Activated CD4-positive, alpha-beta T cell treated with anti-CD3 and anti-CD28 coated beads, Interleukin-2, amount 10 ng/mL, durations not matched to agents 24 days and 14 days (primary cell): ENCODE results near the gene TNRC6B. TPM values are rescaled to one million over a fixed set of nuclear protein-coding genes. Genes with fewer than 3 reads are reported as not detected.
"Not testable (repeated sequence)": the region's sequence is repeated elsewhere in the genome, so short reads cannot be mapped to it uniquely, and the experiment has no call there.

Experiments
- DNase-seq: peaks from one replicate; pipeline ENCODE4 v3.0.0; 2022
- H3K27ac Mint-ChIP-seq: one replicate; pipeline ENCODE4 v1.8.0; 2022; ENCODE audit warnings: mild to moderate bottlenecking, mixed read lengths
- H3K27me3 Mint-ChIP-seq: one replicate; pipeline ENCODE4 v1.8.0; 2022; ENCODE audit warnings: mixed read lengths
- H3K36me3 Mint-ChIP-seq: one replicate; pipeline ENCODE4 v1.8.0; 2022; ENCODE audit warnings: low read depth, mild to moderate bottlenecking, mixed read lengths
- H3K4me1 Mint-ChIP-seq: one replicate; pipeline ENCODE4 v1.8.0; 2021; ENCODE audit warnings: mixed read lengths
- H3K4me3 Mint-ChIP-seq: one replicate; pipeline ENCODE4 v1.8.0; 2022; ENCODE audit warnings: mild to moderate bottlenecking, moderate library complexity, mixed read lengths
- H3K9me3 Mint-ChIP-seq: one replicate; pipeline ENCODE4 v1.8.0; 2021; ENCODE audit warnings: mixed read lengths
- intact Hi-C: fragments of 100-400 bp; cut with micrococcal nuclease; formaldehyde crosslinking; loops from one replicate; pipeline ENCODE4 v1.15.1; 2023
- total RNA-seq: library from RNA; stranded (reverse); gene quantifications from 2 replicates; pipeline ENCODE4 v1.2.3, GENCODE V29; 2022

The TNRC6B gene
- total RNA-seq, 1 donor from 2014 or later: 31.3 TPM

DNA sequence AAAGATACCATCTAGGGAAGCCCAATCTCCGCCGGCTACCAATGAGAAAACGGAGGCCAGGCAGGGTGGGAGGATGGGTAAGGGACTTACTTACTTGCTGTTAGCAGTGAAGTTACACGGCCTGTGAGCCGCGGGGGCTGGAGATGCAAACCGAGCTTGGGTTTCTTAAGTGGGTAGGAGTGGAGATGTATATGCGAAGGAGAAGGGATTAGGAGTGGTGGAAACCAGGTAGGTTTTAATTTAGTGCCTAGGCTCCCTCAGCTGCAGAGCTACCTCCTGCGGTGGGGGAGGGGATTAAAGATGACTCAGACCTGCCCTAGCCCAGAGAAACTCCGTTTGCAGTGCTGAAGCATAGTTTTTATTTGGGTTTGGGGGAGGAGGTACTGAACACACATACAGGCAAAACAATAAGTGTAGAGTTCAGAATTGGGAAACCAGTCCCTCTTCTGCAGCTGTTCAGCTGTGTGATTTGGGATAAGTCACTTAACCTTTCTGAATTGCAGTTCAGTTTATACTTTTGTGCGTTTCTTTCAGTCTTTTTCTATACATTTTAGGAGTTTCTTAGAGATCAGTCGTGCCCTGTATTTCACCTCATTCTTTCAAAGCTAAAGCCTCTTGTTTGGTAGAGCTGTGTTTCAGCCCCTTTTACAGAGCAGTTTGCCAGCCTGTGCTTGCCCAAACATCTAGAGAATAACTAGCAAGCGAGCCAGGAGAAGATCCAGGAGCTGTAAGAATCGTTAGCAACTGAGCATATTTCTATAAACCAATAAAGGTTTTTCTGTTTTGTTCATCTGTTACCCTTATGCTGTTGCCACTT lies 596 bp upstream of the TNRC6B start:
- DNase-seq: peak; percentile 91
- intact Hi-C loops: loop anchor here (1.0 to 10.0 kb wide), 11 partner anchors 19 to 915 kb away; partner anchors contain the start of genes ADSL, EP300, GRAP2 and RPS19BP1
- Mint-ChIP-seq H3K4me3 (peak overlapping the region; percentile 80), H3K9me3 (no peaks in the 10 kb centered on the region), H3K4me1 (peaks cover 38% of the 10 kb centered on the region), H3K36me3 (peaks cover 6% of the 10 kb centered on the region), H3K27me3 (no peaks in the 10 kb centered on the region), H3K27ac (peak overlapping the region; percentile 91)

DNA sequence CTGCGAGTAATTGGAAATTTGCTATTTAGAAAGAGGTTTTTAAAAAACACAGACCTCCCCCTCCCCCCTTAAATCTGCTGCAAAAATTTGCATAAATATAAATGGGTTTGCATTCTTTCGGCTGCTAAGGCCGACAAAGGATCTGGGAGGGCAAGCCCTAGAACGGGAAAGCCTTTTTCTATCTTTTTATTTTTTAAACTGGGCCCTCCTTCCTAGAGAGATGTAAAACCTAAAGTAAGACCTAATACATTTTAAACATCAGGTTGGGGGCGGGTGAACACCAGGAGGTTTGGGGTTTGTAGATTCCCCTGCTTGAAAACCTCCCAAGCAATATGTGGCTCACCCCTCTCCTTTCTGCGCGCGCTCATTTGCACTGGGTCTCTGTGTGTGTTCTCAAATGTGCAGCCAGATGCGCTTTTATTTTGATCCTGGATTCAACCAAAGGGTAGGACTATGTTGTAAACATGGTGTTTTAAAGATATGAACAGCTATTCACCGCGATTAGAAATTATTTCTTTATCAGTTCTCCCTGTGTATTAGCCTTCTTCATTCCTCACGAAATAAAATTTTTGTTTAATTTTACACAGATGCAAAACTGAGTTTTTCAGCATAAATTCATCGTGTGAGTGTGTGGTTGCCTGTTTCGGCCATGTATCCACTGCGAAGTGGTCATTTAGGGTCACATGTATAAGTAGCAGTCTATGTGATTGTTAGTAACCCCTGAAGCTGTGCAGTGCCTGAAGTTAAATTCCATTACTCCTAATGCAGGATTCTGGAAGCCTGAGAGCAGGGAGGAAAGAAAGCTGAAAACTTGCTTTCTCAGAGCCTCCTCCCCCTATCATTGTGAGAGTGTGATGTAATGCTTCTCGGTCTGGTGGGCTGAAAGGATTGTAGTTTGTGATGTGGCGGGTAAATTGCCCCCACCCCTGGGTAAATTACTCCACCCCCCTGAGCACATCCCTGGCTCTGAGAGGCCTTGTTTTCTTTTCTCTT lies 988 bp downstream of the TNRC6B start:
- Mint-ChIP-seq H3K36me3 (peaks cover 7% of the 10 kb centered on the region), H3K9me3 (no peaks in the 10 kb centered on the region), H3K27me3 (no peaks in the 10 kb centered on the region), H3K4me3 (peak overlapping the region; percentile 80), H3K27ac (peak overlapping the region; percentile 91), H3K4me1 (peaks cover 51% of the 10 kb centered on the region)
- intact Hi-C loops: loop anchor here (5.0 to 10.0 kb wide), 4 partner anchors 64 to 914 kb away; partner anchors contain the start of genes EP300 and GRAP2
- DNase-seq: peak; percentile 84

DNA sequence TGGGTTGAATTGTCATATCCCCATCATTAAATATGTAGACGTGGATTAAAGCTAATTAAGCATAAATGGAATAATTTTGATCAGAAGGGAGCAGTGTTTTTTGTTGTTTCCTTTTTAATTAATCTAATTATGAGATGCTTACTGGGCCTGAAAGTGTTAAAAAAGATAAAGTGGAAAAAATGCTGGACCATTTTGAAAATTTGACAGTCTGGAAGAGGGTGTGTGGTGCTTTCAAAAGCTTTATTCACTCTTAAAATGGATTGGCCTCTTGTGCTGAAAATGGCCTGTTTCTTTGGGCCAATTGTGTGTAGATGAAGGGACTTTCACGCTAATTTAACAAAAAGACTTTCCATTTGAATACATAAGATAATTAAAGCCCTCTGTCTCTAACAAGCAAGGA lies 1.8 kb downstream of the TNRC6B start:
- Mint-ChIP-seq H3K4me1 (peaks cover 56% of the 10 kb centered on the region), H3K4me3 (peak overlapping the region; percentile 80), H3K36me3 (peaks cover 10% of the 10 kb centered on the region)

DNA sequence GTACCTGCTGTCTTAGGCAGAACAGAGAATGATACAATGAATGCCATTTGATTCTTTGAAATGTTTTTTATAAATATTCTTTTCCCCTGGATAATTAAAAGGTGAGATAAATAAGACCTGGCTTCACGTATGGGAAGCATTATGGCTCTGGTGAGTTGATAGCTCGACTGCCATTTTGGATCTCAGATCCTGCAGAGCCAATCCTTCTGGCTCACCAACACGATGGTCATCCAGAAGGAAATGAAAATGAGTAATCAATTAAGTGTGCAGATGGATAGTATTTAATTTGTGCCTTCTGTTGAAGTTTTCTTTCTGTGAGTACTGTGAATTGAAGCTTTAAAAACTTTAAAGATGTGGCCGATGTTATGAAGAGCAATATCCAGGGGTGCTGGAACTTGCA lies 2.7 kb downstream of the TNRC6B start:
- intact Hi-C loops: no loop called here
- DNase-seq: no peak
- Mint-ChIP-seq H3K4me3 (peak overlapping the region; percentile 80), H3K36me3 (peaks cover 10% of the 10 kb centered on the region), H3K27me3 (no peaks in the 10 kb centered on the region), H3K4me1 (peaks cover 56% of the 10 kb centered on the region), H3K27ac (peak overlapping the region; percentile 43), H3K9me3 (no peaks in the 10 kb centered on the region)

More for the DNA sequence above, 1.8 kb downstream of the TNRC6B start:
- Mint-ChIP-seq H3K27ac (peak overlapping the region; percentile 91), H3K27me3 (no peaks in the 10 kb centered on the region), H3K9me3 (no peaks in the 10 kb centered on the region)
- intact Hi-C loops: loop anchor here (5.0 to 10.0 kb wide), 4 partner anchors 63 to 913 kb away; partner anchors contain the start of genes EP300 and GRAP2
- DNase-seq: no peak

DNA sequence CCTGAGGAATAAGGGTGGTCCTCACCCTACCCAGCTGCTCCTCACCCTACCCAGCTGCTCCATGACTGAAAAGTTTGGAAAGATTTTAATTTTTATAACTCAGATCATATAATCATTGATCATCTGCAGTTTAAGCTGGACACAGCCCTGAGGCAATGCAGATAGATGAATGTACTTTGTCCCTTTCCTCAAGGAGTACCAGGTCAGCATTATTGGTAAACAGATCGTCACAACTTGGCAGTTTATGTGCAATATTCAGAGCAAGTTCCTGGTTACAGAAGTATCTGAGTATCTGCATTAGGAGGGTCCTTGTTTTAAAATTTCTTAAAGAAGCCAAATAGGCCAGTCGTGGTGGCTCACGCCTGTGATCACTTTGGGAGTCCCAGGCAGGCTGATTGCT lies 3.6 kb downstream of the TNRC6B start:
- no peak for DNase-seq
- no peaks in the 10 kb centered on the region for H3K27me3 Mint-ChIP-seq
- H3K4me3 Mint-ChIP-seq: no peak overlapping the region
- no peak overlapping the region for H3K27ac Mint-ChIP-seq
- peaks cover 13% of the 10 kb centered on the region for H3K36me3 Mint-ChIP-seq
- no peaks in the 10 kb centered on the region for H3K9me3 Mint-ChIP-seq
- intact Hi-C loops: no loop called here
- H3K4me1 Mint-ChIP-seq: peaks cover 56% of the 10 kb centered on the region

DNA sequence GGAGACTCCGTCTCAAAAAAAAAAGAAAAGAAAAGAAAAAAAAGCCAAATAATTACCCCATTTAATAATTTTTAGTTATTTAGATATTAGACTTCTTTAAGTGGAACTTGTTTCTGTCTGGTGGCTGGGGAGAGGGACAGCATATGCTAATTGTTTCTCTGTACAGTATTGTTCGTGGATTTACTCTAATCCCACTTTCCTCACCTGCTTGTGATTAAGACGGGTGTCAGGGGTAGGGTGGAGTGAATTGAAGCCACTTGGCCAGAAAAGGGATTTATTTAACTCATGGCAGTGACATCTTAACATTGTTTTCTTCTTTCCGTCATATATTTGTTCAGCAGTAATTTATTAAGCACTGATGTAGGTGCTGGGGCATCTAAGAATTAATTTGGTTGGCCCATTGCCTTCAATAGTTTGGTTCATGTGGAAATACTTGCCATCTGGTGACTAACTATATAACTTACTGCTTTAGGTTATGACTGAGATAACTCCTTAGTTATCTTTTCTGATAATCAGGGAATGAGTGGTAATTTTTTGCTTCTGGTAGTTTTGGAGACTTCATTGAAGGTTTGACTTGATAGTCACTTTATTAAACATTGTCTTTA lies 4.6 kb downstream of the TNRC6B start:
- Mint-ChIP-seq H3K4me3 (peak overlapping the region; percentile 59), H3K27ac (peak overlapping the region; percentile 73), H3K9me3 (no peaks in the 10 kb centered on the region), H3K27me3 (no peaks in the 10 kb centered on the region), H3K36me3 (peaks cover 13% of the 10 kb centered on the region), H3K4me1 (peaks cover 46% of the 10 kb centered on the region)
- intact Hi-C loops: no loop called here
- no peak for DNase-seq

DNA sequence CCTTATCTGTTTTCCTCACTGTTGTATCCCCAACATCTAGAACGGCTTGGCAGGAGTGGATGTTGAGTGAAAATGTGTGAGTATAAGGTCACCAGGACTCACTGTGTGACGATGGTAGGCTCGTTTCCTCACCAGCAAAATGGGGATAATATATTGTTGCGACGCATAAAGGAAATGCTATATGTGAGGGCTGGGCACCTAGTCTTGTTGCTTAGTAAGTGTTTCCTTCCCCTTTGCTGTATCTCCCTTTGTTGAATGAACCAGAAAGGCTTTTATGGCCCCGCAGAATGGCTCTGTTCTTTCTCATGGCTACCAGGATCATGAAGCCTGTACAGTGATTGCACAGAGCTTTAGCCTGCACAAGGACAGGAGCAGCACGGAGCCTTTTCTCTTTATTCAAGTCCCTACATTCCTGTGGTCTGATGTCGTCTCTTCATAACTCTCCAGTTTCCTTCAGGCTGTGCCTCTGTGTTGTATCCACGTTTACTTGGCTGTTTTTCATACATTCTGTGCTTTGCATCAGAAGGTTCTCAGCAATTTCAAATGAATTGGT lies 5.4 kb downstream of the TNRC6B start:
- Mint-ChIP-seq H3K27ac (peak overlapping the region; percentile 73), H3K9me3 (no peaks in the 10 kb centered on the region), H3K4me1 (peaks cover 44% of the 10 kb centered on the region), H3K27me3 (no peaks in the 10 kb centered on the region), H3K4me3 (peak overlapping the region; percentile 59), H3K36me3 (peaks cover 11% of the 10 kb centered on the region)
- intact Hi-C loops: no loop called here
- peak; percentile 64 for DNase-seq

DNA sequence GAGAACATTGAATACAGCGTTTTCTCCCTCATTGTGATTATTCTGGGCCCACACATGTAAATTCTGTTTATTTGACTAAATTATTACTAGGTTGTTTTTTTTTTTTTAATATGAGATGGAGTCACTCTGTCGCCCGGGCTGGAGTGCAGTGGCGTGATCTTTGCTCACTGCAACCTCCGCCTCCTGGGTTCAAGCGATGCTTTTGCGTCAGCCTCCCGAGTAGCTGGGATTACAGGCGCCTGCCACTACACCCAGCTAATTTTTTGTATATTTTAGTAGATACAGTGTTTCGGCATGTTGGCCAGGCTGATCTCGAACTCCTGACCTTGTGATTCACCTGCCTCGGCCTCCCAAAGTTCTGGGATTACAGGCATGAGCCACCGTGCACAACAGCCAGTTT lies 5.9 kb downstream of the TNRC6B start:
- H3K9me3 Mint-ChIP-seq, intact Hi-C loops, H3K27ac Mint-ChIP-seq, DNase-seq, H3K27me3 Mint-ChIP-seq: not testable (repeated sequence)
- peaks cover 11% of the 10 kb centered on the region for H3K36me3 Mint-ChIP-seq
- H3K4me1 Mint-ChIP-seq: peaks cover 47% of the 10 kb centered on the region
- H3K4me3 Mint-ChIP-seq: peak overlapping the region; percentile 59

DNA sequence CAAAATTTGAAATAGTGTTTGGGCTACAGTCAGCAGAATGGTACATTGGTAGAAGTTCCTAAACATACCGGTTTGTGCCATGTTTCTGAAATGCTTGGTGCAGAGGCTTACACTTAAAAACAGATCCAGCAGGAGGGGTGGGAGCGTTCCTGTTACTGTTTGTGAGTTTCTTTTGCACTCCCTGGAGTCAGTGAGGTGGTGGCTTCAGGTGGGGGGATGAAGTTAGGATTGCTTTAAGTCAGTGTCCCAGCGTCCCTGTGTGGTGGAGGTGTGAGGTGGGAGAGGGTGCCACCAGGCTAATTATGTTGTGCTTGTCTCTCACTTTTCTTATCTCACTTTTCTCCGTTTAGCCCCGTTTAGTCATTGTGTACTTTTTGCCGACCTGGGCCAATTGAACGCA lies 9.7 kb downstream of the TNRC6B start:
- H3K4me1 Mint-ChIP-seq: peaks cover 35% of the 10 kb centered on the region
- intact Hi-C loops: no loop called here
- no peaks in the 10 kb centered on the region for H3K9me3 Mint-ChIP-seq
- no peak overlapping the region for H3K4me3 Mint-ChIP-seq
- no peak for DNase-seq
- no peaks in the 10 kb centered on the region for H3K27me3 Mint-ChIP-seq
- peaks cover 11% of the 10 kb centered on the region for H3K36me3 Mint-ChIP-seq
- H3K27ac Mint-ChIP-seq: no peak overlapping the region

DNA sequence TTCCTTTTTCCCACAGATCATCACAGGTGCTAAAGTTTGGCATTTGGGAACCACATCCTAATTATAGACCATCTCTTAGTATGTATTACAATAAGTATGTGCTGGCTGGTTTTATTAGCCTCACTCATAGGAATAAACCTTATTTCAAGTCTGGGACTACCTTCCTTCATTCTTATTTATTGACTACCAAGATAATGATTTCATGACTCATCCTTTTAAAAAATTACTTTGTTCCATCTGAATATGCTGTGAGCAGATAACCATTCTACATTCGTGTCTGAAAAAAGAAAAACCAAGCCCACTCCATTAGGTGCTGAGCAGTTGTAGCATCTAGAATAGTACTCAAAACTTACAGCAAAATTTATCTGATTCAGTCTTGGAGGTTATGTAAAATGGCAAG lies 12.3 kb downstream of the TNRC6B start:
- Mint-ChIP-seq H3K27ac (no peak overlapping the region), H3K36me3 (peaks cover 11% of the 10 kb centered on the region), H3K4me3 (no peak overlapping the region), H3K4me1 (peaks cover 38% of the 10 kb centered on the region), H3K9me3 (no peaks in the 10 kb centered on the region), H3K27me3 (no peaks in the 10 kb centered on the region)
- intact Hi-C loops: no loop called here
- no peak for DNase-seq

DNA sequence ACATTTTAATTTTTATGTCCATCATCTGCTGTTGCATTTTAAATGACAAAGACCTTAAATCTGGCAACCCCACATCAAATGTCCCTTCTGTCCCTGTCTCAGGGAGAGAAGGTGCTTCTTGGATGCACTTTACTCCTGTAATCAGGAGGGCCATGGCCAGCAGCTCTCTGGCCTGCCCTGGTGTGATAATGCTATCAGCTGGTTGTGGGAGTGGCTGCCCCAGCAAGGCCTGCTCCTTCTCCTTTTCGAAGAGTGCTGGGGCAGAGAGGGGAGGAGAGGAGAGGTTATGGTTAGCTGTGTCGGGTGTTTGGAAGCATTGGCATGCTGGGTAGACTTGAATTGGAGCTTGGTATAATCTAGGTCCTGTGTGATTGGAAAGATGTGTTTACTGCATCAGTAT lies 12.8 kb downstream of the TNRC6B start:
- intact Hi-C loops: no loop called here
- Mint-ChIP-seq H3K9me3 (no peaks in the 10 kb centered on the region), H3K27me3 (no peaks in the 10 kb centered on the region), H3K36me3 (peaks cover 11% of the 10 kb centered on the region), H3K4me3 (no peak overlapping the region), H3K4me1 (peaks cover 36% of the 10 kb centered on the region), H3K27ac (no peak overlapping the region)
- no peak for DNase-seq

DNA sequence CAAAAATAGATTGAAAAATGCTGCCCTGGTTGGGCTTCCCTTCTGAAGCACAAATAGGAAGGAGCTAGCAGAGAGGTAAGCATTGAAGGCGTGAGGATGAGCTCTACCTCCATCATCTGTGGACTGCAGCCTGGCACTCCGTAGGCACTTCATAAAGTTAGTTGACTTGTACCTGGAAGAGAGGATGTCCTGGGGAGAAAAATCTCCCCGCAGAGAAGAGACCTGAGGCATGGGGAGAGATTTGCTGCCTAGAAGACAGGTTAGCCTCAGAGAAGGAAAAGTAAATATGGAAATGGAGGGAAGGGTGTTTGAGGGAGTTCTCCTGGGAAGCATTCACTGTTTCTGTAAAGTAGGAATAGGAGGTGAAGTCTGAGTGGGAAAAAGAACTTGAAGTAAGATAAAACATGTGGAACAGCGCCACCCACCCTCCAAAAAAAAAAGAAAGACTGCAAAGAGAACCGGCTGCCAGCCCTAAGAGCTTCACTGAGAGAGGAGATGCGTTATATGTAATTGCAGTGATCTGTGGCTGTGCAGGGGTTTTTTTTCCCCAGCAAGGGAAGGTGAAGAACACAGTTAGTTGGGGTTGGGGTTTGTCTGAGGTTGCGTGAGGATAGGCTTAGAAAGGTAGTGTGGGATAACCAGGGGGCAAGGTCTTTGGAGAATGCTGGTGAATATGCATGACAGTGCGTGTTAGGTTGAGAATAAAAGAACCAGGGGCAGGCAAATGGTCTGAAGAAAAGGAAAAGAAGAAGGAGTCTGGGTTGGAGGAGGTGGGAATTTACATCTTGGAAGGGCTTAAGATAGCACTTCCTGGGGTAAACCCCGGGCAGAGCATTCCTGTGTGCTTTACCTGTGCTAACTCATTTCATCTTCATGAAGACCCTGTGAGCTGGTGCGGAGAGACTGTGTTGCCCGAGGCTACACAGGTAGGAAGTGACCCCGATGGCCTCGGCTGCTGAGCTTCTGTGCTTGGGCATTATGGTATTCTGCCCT lies 16.0 kb downstream of the TNRC6B start:
- no peaks in the 10 kb centered on the region for H3K27me3 Mint-ChIP-seq
- H3K36me3 Mint-ChIP-seq: peaks cover 8% of the 10 kb centered on the region
- intact Hi-C loops: no loop called here
- peak overlapping the region; percentile 43 for H3K27ac Mint-ChIP-seq
- no peak for DNase-seq
- H3K4me1 Mint-ChIP-seq: peaks cover 45% of the 10 kb centered on the region
- H3K9me3 Mint-ChIP-seq: no peaks in the 10 kb centered on the region
- H3K4me3 Mint-ChIP-seq: no peak overlapping the region
